Tibial nerve (tissue), 4 donors: Measurements from ENCODE around the gene MS4A13. TPM values are rescaled to one million over a fixed set of nuclear protein-coding genes. Genes with fewer than 3 reads are reported as not detected.

ENCODE experiments used
- DNase-seq, 2 donors: peaks; one replicate each; pipeline ENCODE4 v3.0.0-alpha.2; 2019; ENCODE audit warnings: low spot score in 2 of 2
- H3K27ac ChIP-seq, 4 donors: fragments of 200-600 bp; sonication (generic) in 3 of 4; one replicate each; pipeline ENCODE4 v1.5.1; 2017 to 2019; ENCODE audit warnings: mild to moderate bottlenecking in 1 of 4
- H3K27me3 ChIP-seq, 2 donors: fragments of 200-600 bp; sonication (generic) in 1 of 2; one replicate each; pipeline versions ENCODE4 v1.5.1 to v1.6.0; 2017 to 2019
- H3K36me3 ChIP-seq, 3 donors: fragments of 200-600 bp; sonication (generic); one replicate each; pipeline ENCODE4 v1.5.1; 2018 to 2019
- H3K4me1 ChIP-seq, 4 donors: fragments of 200-600 bp; sonication (generic) in 3 of 4; one replicate each; pipeline ENCODE4 v1.5.1; 2017 to 2019
- H3K4me3 ChIP-seq, 4 donors: fragments of 200-600 bp; sonication (generic) in 3 of 4; one replicate each; pipeline ENCODE4 v1.5.1; 2017 to 2019; ENCODE audit warnings: mild to moderate bottlenecking in 1 of 4, moderate library complexity in 1 of 4
- H3K9me3 ChIP-seq, 4 donors: fragments of 200-600 bp; sonication (generic) in 3 of 4; one replicate each; pipeline ENCODE4 v1.5.1; 2017 to 2019
- CTCF ChIP-seq, 5 experiments: fragments of 200-600 bp in 3 of 5; fragments of 450-650 bp in 2 of 5; sonication (generic) in 3 of 5; IDR thresholded peaks; one replicate each; pipeline ENCODE4 v1.5.1; 2016 to 2019; ENCODE audit warnings: antibody characterized with exemption in 5 of 5, mild to moderate bottlenecking in 3 of 5, moderate library complexity in 2 of 5
- EP300 ChIP-seq, 2 donors: sonication (generic); formaldehyde crosslinking; IDR thresholded peaks; one replicate each; pipeline ENCODE4 v1.6.1; 2017; ENCODE audit warnings: antibody characterized with exemption in 2 of 2, mild to moderate bottlenecking in 1 of 2
- POLR2A ChIP-seq, 2 donors: fragments of 450-650 bp; IDR thresholded peaks; one replicate each; pipeline ENCODE4 v1.6.1; 2017; ENCODE audit warnings: antibody characterized with exemption in 2 of 2, mild to moderate bottlenecking in 2 of 2, moderate library complexity in 2 of 2
- WGBS, 2 donors: methylation state at CpG; one replicate each; pipeline ENCODE4 v1.1.5; 2018; 5-methylcytosine and 5-hydroxymethylcytosine counted together
- total RNA-seq, 4 donors: library from RNA; depleted of rRNA; stranded (reverse); fragments of >200 nt; gene quantifications; one replicate each; pipeline ENCODE4 v1.1.0, GENCODE V29; 2016

The MS4A13 gene
- total RNA-seq = not detected

- DNase-seq = no peak
- Histone ChIP-seq H3K36me3 (no peaks in the 10 kb centered on the region), H3K4me3 (no peak within 1 kb of the TSS), H3K27ac (no peak within 1 kb of the TSS), H3K9me3 (no peaks in the 10 kb centered on the region), H3K27me3 (no peaks in the 10 kb centered on the region), H3K4me1 (no peaks in the 10 kb centered on the region)
- TF ChIP-seq POLR2A (IDR thresholded peaks at IDR 0.05) (no peak), CTCF (IDR thresholded peaks at IDR 0.05) (no peak), EP300 (IDR thresholded peaks at IDR 0.05) (no peak)
- 92 to 94% methylated on average over 29 of the region's 29 CpGs for WGBS, 2 donors
These were observed at the start of gene MS4A13 for GRCh38 chr11:60515144-60515855. TSS of gene MS4A13 (plus strand) at chr11:60515392. CDS start at chr11:60518084, 2,692 bp downstream.

GRCh38 chr11:60468829-60469228 lies 46.4 kb upstream of the MS4A13 start:
- Histone ChIP-seq H3K27ac (peak overlapping the region in 1 of 4 donors; percentile 15), H3K27me3 (no peaks in the 10 kb centered on the region), H3K4me1 (no peaks in the 10 kb centered on the region), H3K9me3 (no peaks in the 10 kb centered on the region), H3K36me3 (no peaks in the 10 kb centered on the region), H3K4me3 (no peak overlapping the region)
- WGBS, 2 donors = 66 to 78% methylated on average over 2 of the region's 2 CpGs
- DNase-seq = no peak
- TF ChIP-seq CTCF (IDR thresholded peaks at IDR 0.05) (no peak), POLR2A (IDR thresholded peaks at IDR 0.05) (no peak), EP300 (IDR thresholded peaks at IDR 0.05) (no peak)

- TF ChIP-seq POLR2A (IDR thresholded peaks at IDR 0.05) = no peak
- TF ChIP-seq CTCF (IDR thresholded peaks at IDR 0.05) = no peak
- no peak for TF ChIP-seq EP300 (IDR thresholded peaks at IDR 0.05)
- Histone ChIP-seq H3K9me3 (peaks cover 0 to 3% (median 0%) of the 10 kb centered on the region in 4 donors), H3K4me3 (no peak overlapping the region), H3K4me1 (no peaks in the 10 kb centered on the region), H3K27ac (no peak overlapping the region), H3K36me3 (no peaks in the 10 kb centered on the region), H3K27me3 (no peaks in the 10 kb centered on the region)
- no peak for DNase-seq
- WGBS, 2 donors = 63 to 78% methylated on average over 2 of the region's 2 CpGs
These were observed 45.5 kb upstream of the MS4A13 start for GRCh38 chr11:60469723-60470122.

GRCh38 chr11:60477035-60477445 lies 38.2 kb upstream of the MS4A13 start:
- H3K27ac ChIP-seq = no peak overlapping the region
- no peak for TF ChIP-seq CTCF (IDR thresholded peaks at IDR 0.05)
- peak; percentile 73 to 86 for TF ChIP-seq EP300 (IDR thresholded peaks at IDR 0.05)
- TF ChIP-seq POLR2A (IDR thresholded peaks at IDR 0.05) = no peak
- H3K4me1 ChIP-seq = no peaks in the 10 kb centered on the region
- no peak overlapping the region for H3K4me3 ChIP-seq
- H3K27me3 ChIP-seq = no peaks in the 10 kb centered on the region
- peaks cover 0 to 8% (median 0%) of the 10 kb centered on the region in 4 donors for H3K9me3 ChIP-seq
- 72 to 85% methylated on average over 6 of the region's 6 CpGs for WGBS, 2 donors
- peak in 1 of 2 donors; percentile 14 for DNase-seq
- H3K36me3 ChIP-seq = no peaks in the 10 kb centered on the region

- 60 to 61% methylated on average over 2 of the region's 2 CpGs for WGBS, 2 donors
- Histone ChIP-seq H3K9me3 (no peaks in the 10 kb centered on the region), H3K27me3 (no peaks in the 10 kb centered on the region), H3K4me1 (no peaks in the 10 kb centered on the region), H3K36me3 (no peaks in the 10 kb centered on the region), H3K4me3 (no peak overlapping the region), H3K27ac (no peak overlapping the region)
- DNase-seq = peak in 1 of 2 donors; percentile 10
- no peak for TF ChIP-seq POLR2A (IDR thresholded peaks at IDR 0.05)
- TF ChIP-seq EP300 (IDR thresholded peaks at IDR 0.05) = no peak
- TF ChIP-seq CTCF (IDR thresholded peaks at IDR 0.05) = no peak
These were observed 32.8 kb upstream of the MS4A13 start for GRCh38 chr11:60482361-60482760.
